Activated CD8-positive, alpha-beta memory T cell treated with anti-CD3 and anti-CD28 coated beads for 1 hour (primary cell): Measurements from ENCODE around the gene DGUOK.
"Not testable (repeated sequence)": the region's sequence is repeated elsewhere in the genome, so short reads cannot be mapped to it uniquely, and the experiment has no call there.

Experiments used
- DNase-seq, 2 donors: peaks; one replicate each; pipeline ENCODE4 v3.0.0-alpha.2; 2020; ENCODE audit warnings: low read depth in 1 of 2; ENCODE audit errors: extremely low read depth in 1 of 2

The DGUOK gene

GRCh38 chr2:73899801-73900336 is 26.8 kb upstream of the DGUOK start:
- no peak for DNase-seq

GRCh38 chr2:73901143-73901542 is 25.5 kb upstream of the DGUOK start:
- DNase-seq, result no peak

- no peak for DNase-seq
These were observed 24.4 kb upstream of the DGUOK start for GRCh38 chr2:73902284-73902683.

GRCh38 chr2:73903313-73903712 is 23.4 kb upstream of the DGUOK start:
- DNase-seq, result no peak

GRCh38 chr2:73903949-73904613 is 22.6 kb upstream of the DGUOK start:
- DNase-seq, result not testable (repeated sequence)

DNA sequence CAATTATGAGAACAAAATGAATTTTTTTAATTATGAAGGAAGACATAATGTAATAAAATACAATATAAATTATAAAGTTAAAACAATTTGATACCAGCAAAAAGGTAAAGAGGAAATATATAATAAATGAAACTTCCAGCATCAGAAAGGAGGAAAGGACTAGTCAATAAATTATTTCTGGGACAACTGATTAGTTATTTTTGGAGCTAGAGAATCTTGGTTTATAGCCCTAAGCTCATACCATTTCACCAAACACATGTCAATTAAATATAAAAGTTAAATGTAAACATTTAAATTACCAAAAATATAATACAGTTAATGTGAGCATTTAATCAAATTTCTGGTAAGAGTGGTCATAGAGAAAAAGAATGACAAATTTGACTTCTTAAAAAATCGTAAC is 21.7 kb upstream of the DGUOK start:
- no peak for DNase-seq

DNA sequence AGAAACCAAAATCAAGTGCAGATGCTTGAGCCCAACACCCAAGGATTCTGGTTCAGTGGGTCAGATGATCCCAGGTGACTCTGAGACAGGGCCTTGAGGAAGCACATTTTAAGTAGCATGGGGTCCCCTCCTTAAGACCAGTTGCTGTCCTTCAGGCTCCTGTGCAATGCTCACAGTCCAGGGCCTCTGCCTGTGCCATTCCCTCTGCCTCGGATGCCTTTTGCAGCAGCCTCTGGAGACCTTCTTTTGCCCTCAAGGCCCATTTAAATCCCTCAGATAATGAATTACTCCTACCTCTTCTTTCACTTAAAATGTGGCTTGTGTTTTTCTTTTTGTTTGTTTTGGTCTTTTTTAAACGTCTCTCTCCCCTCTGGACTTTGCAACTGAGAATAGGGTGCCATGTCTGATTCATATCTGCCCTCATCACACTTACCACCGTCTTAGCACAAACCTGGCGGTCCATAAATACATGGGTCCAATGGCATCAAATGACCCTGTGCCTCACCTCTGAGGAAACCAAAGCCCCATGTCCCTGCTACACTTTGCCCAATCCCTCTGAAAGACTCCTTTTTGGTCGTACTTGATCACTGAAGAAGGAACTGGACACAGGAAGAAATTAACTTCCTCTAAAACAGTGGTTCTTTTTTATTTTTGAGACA is 19.7 kb upstream of the DGUOK start:
- DNase-seq, result no peak

DNA sequence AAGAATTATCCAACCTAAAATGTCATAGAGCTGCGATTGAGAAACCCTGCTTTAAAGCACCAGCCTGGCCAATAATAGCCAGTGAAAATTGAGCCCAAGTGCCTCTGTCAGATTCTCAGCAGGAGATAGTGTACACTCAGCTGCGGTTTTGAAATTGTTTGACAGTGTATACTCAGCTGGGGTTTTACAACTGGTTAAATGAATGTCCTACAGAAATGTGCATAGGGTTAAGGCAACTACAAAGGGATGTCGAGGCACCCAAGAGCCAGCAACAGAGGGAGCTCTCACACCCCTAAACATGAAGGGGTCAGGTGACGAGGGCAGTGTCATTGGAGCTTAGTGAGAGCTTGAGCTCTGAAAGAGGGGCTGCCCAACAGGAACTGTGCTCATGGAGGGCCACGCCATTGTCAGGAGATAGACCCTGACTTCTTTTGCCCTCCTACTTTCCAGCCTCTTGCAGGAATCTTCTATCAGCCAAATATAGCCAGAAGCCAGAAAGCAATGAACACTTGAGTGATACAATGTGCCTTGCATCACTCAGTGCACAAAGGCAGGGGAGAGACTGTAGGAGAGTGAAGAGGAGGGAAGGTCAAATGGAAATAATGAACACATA is 18.7 kb upstream of the DGUOK start:
- DNase-seq, result peak in 1 of 2 donors; percentile 24

- no peak for DNase-seq
These were observed 17.7 kb upstream of the DGUOK start for GRCh38 chr2:73908689-73909652.

DNA sequence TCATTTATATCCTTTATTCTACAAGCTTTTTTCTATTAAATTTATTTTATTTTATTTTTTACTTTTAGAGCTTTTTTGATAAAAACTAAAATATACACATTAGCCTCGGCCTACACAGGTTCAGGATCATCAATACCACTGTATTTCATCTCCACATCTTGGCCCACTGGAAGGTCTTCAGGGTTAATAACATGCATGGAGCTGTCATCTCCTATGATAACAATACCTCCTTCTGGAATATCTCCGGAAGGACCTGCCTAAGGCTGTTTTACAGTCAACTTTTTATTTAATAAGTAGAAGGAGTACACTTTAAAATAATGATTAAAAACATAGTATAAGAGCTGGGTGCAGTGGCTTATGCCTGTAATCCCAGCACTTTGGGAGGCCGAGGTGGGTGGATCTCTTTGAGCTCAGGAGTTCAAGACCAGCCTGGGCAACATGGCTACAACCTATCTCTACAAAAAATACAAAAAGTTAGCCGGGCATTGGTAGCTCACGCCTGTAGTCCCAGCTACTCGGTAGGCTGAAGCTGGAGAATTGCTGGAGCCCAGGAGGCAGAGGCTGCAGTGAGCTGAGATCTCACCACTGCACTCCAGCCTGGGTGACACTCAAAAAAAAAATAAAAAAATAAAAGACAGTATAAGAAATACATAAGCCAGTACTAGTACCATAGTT is 15.7 kb upstream of the DGUOK start:
- DNase-seq, result no peak

GRCh38 chr2:73911548-73912208 is 15.0 kb upstream of the DGUOK start:
- no peak for DNase-seq

DNA sequence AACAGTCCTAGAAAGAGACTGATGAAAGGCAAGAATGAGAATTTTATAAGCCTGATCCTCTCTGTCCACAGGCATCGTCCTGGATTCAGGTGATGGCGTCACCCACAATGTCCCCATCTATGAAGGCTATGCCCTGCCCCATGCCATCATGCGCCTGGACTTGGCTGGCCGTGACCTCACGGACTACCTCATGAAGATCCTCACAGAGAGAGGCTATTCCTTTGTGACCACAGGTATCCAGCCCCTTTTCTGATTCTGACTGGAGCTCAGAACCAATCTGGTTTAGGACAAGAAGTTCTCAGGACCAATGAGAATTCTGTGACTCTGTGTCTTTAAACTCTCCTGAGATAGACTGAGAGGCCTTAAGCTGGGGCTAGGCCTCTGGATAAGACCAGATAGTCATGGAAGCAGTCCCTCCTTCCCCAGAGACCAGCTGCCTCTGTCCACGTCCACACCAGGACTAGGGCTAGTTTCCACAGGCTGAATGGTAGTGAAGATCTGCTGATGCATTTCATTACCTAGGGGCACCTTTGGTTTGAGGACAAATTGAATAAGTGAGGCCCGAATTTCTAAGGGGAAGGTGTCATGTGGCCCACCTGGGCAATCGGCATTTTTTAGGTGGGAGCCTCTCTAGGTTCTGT is 13.1 kb upstream of the DGUOK start:
- no peak for DNase-seq

DNA sequence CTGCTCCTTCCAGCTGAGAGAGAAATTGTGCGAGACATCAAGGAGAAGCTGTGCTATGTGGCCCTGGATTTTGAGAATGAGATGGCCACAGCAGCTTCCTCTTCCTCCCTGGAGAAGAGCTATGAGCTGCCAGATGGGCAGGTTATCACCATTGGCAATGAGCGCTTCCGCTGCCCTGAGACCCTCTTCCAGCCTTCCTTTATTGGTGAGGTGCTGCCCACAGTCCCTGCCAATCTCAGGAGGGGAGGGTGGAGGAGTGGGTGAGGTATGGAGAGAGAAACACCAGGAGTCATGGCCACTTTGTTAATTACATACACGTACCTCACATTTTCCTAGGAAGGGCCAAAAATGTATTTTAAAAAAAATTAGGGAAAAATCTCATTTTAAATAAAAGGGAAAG is 12.0 kb upstream of the DGUOK start:
- no peak for DNase-seq

- no peak for DNase-seq
These were observed 11.2 kb upstream of the DGUOK start for GRCh38 chr2:73915437-73915993.

- DNase-seq, result no peak
These were observed 10.0 kb upstream of the DGUOK start for GRCh38 chr2:73916666-73917065.

GRCh38 chr2:73917296-73917695 is 9.4 kb upstream of the DGUOK start:
- no peak for DNase-seq

DNA sequence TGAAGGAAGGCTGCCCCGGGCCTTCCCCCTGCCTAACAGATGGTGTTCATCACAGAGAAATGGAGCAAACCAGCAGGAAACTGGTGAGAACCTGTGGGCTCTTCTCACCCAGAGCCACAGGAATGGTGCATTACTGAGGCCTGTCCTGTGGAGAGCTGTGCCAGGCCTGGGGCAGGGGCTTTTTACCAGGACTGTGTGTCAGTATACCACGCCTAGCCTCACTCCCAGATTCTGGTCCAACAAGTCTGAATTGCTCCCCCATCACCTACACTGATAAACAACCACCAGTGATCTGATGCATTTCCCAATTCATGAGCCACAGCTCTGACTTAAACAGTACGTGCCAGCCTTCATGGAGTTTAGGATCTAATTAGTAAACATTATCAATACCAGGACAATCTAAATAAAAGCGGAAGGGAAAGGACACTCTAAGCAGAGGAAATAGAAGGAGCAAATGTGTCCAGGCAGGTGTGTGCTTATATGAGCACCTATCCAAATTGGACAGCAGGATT is 8.9 kb upstream of the DGUOK start:
- DNase-seq, result no peak

DNA sequence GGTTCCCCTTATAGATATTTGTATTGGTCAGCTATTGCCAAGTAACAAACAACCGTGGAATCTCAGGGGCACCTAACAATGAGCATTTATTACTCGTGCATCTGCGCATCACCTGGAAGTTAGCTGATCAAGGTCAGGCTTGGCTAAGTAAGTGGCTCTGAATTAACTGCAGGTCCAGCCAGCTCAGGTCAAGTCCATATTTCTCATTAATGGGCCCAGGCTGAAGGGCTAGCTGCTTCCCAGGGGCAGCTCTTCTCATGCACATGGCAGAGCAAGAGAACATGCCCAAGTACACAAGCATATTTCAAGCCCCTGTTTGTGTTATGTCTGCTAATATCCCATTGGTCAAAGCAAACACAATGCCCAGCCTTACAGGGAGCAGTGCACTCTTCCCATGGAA is 7.8 kb upstream of the DGUOK start:
- DNase-seq, result no peak
